GM21360 (cell line): ENCODE measurements around the gene ENPP7.

Source experiments
- ATAC-seq: cut with Tn5 transposase; IDR thresholded peaks from one replicate; pipeline ENCODE4 v1.9.1; 2021; ENCODE audit warnings: mild to moderate bottlenecking, moderate library complexity; ENCODE audit not compliant: unreplicated experiment

ENPP7 gene, protein sequence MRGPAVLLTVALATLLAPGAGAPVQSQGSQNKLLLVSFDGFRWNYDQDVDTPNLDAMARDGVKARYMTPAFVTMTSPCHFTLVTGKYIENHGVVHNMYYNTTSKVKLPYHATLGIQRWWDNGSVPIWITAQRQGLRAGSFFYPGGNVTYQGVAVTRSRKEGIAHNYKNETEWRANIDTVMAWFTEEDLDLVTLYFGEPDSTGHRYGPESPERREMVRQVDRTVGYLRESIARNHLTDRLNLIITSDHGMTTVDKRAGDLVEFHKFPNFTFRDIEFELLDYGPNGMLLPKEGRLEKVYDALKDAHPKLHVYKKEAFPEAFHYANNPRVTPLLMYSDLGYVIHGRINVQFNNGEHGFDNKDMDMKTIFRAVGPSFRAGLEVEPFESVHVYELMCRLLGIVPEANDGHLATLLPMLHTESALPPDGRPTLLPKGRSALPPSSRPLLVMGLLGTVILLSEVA

GRCh38 chr17:79730769-79731483, at the start of gene ENPP7:
Gene ENPP7 (plus strand): TSS chr17:79730943. CDS start chr17:79731140, 197 bp downstream.
- no peak for ATAC-seq

GRCh38 chr17:79681101-79681621, 49.6 kb upstream of the ENPP7 start:
- no peak for ATAC-seq

DNA sequence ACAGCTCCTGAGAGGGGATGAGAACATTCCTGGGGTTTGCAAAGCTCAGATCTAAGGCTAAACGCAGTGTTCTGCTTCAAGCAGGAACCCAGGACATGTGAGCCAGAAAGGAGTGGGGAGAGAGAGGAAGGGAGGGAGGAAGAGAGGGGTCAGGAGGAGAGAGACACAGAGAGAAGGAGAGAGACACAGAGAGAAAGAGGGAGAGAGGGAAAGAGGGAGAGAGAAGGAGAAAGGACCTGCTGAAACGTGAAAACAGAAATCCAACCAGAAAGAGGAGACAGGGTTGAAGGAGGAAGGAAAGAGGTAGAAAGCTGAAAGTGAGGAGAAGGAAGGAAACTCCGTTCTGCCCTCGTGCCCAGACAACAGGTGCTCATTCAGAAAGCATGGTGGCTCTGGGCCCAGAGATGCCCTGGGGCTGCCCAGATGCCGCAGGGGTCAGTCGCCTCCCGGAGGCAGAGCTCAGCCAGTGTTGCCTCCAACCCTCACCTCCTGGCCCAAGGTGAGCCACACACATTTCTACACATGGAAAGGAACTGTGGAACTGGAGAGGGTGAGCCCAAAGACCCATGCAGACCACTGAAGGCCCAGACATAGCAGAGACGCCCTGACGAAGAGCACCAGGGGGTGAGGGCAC, 49.0 kb upstream of the ENPP7 start:
- ATAC-seq: no peak

DNA sequence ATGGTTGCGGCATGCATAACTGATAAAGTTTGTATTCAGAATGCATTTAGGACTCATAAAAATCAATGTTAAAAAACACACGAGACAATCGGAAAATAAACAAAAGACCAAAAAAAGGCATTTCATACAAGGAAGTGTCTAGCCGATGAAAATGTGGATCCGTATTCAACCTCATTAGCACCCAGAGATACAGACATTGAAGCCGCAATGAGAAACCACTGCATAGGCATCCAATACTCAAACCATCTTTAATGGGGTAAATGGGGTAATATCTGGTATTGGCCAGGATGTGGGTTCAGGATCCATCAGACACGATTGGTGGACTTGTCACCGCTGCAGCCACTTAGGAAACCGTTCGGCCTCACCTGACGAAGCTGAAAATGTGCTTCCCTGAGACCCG, 47.4 kb upstream of the ENPP7 start:
- ATAC-seq: no peak

GRCh38 chr17:79684132-79684985, 46.4 kb upstream of the ENPP7 start:
- ATAC-seq: no peak

DNA sequence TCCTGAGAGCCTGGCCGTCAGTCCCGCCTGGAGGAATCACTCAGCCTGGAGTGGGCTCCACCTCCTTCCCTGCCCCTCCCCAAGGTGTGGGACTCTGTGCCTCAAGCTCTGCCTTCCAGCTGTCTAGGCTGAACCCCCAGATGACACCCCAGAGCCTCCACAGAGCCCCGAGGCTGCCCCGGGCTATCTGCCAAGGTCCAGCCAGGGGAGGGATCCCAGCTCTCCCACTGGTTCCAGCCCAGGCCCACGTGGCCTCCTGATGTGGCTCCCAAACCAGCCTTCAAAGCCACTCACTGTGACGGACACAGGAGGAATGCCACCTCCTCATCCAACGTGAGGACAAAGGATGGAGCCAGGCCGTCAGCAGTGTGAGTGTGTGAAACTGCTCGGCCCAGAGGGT, 45.6 kb upstream of the ENPP7 start:
- ATAC-seq: no peak

DNA sequence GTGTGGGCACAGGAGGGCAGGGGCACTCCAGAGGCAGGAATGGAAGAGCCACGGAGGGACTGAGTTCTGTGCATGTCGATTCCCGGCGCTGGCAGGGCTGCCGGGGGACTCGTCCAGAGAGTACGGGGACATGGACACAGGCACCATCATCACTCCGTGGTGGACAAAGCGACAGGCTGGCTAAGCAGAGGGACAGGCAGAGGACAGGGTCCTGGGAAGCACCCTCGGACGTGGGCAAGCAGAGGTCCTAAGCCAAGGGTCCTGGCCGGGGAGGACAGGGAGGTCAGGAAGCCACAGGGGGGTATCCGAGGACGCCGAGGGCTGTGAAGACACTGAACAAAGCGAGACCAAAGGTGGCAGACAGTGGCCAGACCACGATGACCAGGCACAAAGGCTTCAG, 44.3 kb upstream of the ENPP7 start:
- no peak for ATAC-seq

- ATAC-seq: no peak
These were observed 40.3 kb upstream of the ENPP7 start for GRCh38 chr17:79690466-79690865.

- no peak for ATAC-seq
These were observed 39.5 kb upstream of the ENPP7 start for GRCh38 chr17:79690988-79691836.

- no peak for ATAC-seq
These were observed 38.8 kb upstream of the ENPP7 start for GRCh38 chr17:79691931-79692330.

DNA sequence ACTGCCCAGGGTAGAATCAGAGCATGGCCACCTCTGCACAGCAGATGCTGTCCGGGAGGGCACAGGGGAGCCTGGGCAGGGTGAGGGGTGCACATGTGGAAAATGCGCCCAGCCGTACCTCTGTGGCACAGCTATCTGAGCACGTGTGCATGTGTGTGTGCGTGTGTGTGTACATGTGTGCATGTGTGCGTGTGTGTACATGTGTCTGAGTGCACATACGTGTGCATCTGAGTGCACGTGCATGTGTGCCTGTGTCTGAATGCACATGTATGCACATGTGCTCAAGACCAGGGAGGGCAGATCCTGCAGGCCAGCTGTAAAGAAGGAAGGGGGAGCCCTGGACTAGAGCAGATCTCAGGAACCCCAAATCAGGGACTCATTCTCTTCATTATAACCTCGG, 37.3 kb upstream of the ENPP7 start:
- no peak for ATAC-seq

DNA sequence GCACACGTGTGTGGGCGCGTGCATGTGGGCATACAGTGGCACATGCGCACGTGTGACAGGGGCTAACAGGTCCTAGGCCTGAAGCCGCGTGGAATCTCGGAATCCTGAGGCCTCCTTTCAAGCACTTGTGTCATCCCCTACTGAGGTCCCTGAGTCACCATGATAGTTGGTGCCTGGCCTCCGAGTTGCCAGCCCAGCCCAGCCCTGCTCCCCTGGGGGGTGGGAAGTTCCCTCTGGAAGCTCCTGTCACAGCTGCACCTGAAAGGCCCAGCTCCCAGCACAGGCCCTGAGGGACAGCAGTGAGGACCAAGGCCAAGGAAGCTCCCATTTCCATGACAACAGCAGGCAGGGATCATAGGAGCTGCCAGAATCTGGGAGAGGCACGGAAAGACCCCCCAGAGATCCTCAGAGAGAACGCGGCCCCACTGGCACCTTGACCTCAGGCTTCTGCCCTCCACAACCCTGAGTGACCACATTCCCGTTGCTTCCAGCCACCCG, 35.4 kb upstream of the ENPP7 start:
- no peak for ATAC-seq

DNA sequence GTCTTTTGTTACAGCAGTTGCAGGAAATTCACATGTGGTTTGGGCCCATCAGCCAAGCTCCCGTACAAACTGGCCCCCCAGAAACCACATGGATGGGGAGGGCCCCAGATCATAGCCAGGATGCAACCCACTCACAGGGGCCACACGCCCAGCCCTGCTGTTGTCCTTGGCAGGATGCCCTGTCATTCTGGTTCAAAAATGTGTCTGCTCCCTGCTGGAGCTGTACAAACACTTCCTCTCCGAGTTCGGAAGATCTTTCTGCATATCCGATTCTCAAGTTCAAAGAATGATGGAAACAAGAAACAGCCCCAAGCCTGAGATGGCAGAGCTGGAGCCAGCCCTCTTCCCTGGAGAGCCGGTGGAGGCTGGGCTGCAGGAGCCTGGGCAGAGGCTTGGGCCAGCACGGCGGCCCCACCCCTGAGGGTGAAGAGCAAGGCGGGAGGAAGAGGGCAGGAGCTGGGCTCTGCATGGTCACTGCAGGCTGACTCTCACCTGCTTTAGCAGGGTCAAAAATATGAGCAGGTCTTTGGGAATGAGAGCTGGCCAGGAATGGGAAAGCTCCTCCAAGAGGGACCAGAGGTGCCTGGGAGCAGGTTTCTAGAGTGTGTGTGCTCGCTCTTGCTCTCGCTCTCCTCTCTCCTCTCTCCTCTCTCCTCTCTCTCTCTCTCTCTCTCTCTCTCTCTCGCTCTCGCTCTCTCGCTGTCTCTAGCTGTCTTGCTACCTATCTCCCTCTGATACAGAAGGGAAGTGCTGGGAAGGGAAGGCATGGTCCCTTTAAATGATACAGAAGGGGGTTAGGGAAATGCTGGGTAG, 34.7 kb upstream of the ENPP7 start:
- ATAC-seq: no peak

DNA sequence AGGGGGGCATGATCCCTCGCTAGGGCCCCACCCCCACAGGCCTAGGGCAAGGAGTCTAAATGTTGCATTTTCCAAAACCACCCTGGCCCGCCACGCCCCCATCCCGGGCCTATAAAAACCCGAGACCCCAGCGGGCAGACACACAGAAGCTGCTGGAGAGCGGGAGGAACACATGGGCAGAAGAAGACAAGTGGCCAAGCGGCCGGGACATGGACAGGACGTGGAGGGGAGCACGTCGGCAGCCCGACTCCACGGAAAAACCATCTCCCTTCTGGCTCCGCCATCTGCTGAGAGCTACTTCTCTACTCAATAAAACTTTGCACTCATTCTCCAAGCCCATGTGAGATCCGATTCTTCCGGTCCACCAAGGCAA, 34.1 kb upstream of the ENPP7 start:
- ATAC-seq: no peak

DNA sequence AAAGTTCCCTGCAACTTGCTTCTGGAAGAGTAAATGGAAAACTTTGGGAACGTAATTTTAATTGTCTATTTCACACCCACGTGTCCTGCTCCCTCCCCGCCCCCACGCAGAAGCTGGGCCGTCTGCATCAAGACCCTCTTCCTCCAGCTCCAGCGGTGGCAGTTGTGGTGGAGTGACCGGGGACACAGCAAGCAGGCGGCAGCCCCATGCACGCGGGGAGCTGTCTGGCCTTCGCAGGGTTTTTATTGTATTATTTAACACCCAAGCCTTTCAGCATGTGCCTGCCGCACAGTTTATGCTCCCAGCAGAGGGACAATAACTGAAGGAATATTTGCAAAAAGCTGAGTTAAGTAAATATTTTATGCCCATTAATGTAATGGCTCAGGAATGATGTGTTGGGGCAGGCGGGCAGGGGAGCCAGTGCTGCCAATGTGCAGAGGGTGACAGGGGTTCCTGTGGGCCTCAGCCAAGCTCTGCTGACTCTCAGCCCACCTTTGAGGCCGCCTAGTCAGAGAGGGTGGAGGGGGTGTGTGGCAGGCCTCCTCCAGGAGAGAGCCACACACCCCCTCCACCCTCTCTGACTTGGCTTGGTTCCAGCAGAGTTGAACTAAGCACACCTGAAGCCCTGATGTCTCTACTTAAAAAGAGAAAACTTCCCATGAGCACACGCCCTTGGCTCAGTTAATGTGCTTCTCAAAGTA, 32.4 kb upstream of the ENPP7 start:
- no peak for ATAC-seq

DNA sequence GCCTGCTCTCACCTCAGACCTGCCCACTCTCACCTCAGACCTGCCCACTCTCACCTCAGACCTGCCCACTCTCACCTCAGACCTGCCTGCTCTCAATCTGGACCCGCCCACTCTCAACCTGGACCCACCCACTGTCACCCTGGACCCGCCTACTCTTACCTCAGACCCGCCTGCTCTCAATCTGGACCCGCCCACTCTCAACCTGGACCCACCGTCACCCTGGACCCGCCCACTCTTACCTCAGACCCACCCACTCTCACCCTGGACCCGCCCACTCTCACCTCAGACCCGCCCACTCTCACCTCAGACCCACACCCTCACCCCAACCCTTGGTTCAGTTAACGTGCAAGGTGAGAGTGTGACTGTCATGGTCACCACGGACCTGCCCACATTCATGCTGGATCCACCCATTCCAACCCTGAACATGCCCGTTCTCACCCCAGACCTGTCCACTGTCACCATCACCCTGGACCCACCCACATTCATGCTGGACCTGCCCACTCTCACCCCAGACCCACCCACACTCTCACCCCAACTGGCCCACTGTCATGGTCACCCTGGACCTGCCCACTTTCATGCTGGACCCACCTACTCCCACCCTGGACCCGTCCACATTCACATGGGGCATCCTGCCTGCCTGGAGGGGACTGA, 31.2 kb upstream of the ENPP7 start:
- ATAC-seq: no peak

- no peak for ATAC-seq
These were observed 30.2 kb upstream of the ENPP7 start for GRCh38 chr17:79700592-79700991.

GRCh38 chr17:79702034-79702433, 28.7 kb upstream of the ENPP7 start:
- no peak for ATAC-seq
